Osteoblast (primary cell): ENCODE measurements around the gene NPRL2. TPM values are rescaled to one million over a fixed set of nuclear protein-coding genes. Genes with fewer than 3 reads are reported as not detected.
A peak's percentile ranks its signal among the peaks of the same experiment; 100 is the strongest.

Experiments
- DNase-seq: peaks from one replicate; pipeline ENCODE4 v3.0.0; 2011; ENCODE audit warnings: low spot score, mixed read lengths; ENCODE audit not compliant: insufficient read length; ENCODE audit errors: missing footprints
- H2AFZ ChIP-seq: 2 replicates; pipeline ENCODE4 v1.6.0; 2011; ENCODE audit warnings: mild to moderate bottlenecking, low read length
- H3K27ac ChIP-seq: 2 replicates; pipeline ENCODE4 v1.5.1; 2011; ENCODE audit warnings: mild to moderate bottlenecking, low read depth, low read length, moderate library complexity
- H3K27me3 ChIP-seq: 2 replicates; pipeline ENCODE4 v1.6.0; 2012; ENCODE audit warnings: mild to moderate bottlenecking, control low read depth, inconsistent platforms, low read length, moderate library complexity; ENCODE audit not compliant: insufficient read depth
- H3K36me3 ChIP-seq: 2 replicates; pipeline ENCODE4 v1.5.1; 2011; ENCODE audit warnings: mild to moderate bottlenecking, low read length, control low read depth, moderate library complexity; ENCODE audit not compliant: insufficient read depth
- H3K4me1 ChIP-seq: 2 replicates; pipeline ENCODE4 v1.5.1; 2011; ENCODE audit warnings: mild to moderate bottlenecking, low read length, control low read depth, moderate library complexity; ENCODE audit not compliant: insufficient read depth
- H3K4me2 ChIP-seq: 2 replicates; pipeline ENCODE4 v1.6.0; 2011; ENCODE audit warnings: mild to moderate bottlenecking, low read length; ENCODE audit not compliant: insufficient read depth
- H3K4me3 ChIP-seq: fragments of 200-600 bp; sonication (generic); 3 replicates; pipeline ENCODE4 v1.5.1; 2012; ENCODE audit warnings: mild to moderate bottlenecking, low read length, inconsistent platforms; ENCODE audit not compliant: insufficient read depth
- H3K79me2 ChIP-seq: 2 replicates; pipeline ENCODE4 v1.6.0; 2012; ENCODE audit warnings: mild to moderate bottlenecking, low read length, control low read depth, inconsistent platforms; ENCODE audit not compliant: insufficient read depth
- H3K9me3 ChIP-seq: 2 replicates; pipeline ENCODE4 v1.5.1; 2011; ENCODE audit warnings: low read depth, low read length, control low read depth
- H4K20me1 ChIP-seq: 2 replicates; pipeline ENCODE4 v1.6.0; 2012; ENCODE audit warnings: mild to moderate bottlenecking, low read length, control low read depth; ENCODE audit not compliant: insufficient read depth
- CTCF ChIP-seq: IDR thresholded peaks from 2 replicates; pipeline ENCODE4 v1.5.1; 2011; ENCODE audit warnings: mild to moderate bottlenecking, low read depth, low read length, moderate library complexity; ENCODE audit errors: extremely low read depth
- total RNA-seq: library from RNA; depleted of rRNA; stranded (reverse); fragments of >200 nt; gene quantifications from 2 replicates; pipeline ENCODE4 v1.2.3, GENCODE V29; 2012

Gene NPRL2
- total RNA-seq, 1 donor, result 21.7 TPM

GRCh38 chr3:50327943-50328691, 22.5 kb downstream of the NPRL2 start, which contains the start of gene TUSC2:
TUSC2 (minus strand) TSS chr3:50328223; CDS start chr3:50328099, 124 bp downstream.
- peaks cover 54% of the 10 kb centered on the region for H3K79me2 ChIP-seq
- H3K4me2 ChIP-seq, result peak within 1 kb of the TSS; percentile 99
- H3K4me1 ChIP-seq, result peaks cover 14% of the 10 kb centered on the region
- H3K27ac ChIP-seq, result peak within 1 kb of the TSS; percentile 86
- H3K27me3 ChIP-seq, result no peaks in the 10 kb centered on the region
- H3K36me3 ChIP-seq, result peaks cover 47% of the 10 kb centered on the region
- no peaks in the 10 kb centered on the region for H3K9me3 ChIP-seq
- peak within 1 kb of the TSS; percentile 94 for H2AFZ ChIP-seq
- H4K20me1 ChIP-seq, result peaks cover 28% of the 10 kb centered on the region
- DNase-seq, result peak; percentile 100
- no peak for TF ChIP-seq CTCF
- H3K4me3 ChIP-seq, result peak within 1 kb of the TSS; percentile 94

DNA sequence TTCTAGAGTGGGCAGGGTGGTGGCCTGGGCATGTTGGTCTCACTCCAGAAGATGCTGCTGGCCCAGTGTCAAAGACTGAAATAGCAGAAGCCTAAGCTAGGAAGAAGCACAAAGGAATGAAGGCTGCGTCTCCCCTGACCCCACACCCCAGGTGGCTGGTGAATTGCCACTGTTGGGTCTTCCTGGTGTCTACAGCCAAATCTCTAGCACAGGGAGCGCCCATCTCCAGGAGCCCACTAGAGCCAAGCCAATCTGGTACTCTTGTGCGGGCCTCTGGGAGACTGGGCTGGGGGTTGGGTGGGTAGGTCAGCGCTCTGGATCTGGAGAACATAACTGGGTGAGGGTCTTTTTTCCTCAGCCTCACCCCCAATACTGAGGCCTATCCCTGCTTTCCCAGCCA, 23.4 kb downstream of the NPRL2 start:
- H2AFZ ChIP-seq, result no peak overlapping the region
- peaks cover 12% of the 10 kb centered on the region for H3K4me1 ChIP-seq
- H3K4me2 ChIP-seq, result peak overlapping the region; percentile 99
- H3K27me3 ChIP-seq, result no peaks in the 10 kb centered on the region
- no peaks in the 10 kb centered on the region for H3K9me3 ChIP-seq
- H3K27ac ChIP-seq, result peak overlapping the region; percentile 86
- no peak for DNase-seq
- H3K79me2 ChIP-seq, result peaks cover 44% of the 10 kb centered on the region
- peaks cover 42% of the 10 kb centered on the region for H3K36me3 ChIP-seq
- peaks cover 25% of the 10 kb centered on the region for H4K20me1 ChIP-seq
- peak overlapping the region; percentile 94 for H3K4me3 ChIP-seq
- no peak for TF ChIP-seq CTCF

DNA sequence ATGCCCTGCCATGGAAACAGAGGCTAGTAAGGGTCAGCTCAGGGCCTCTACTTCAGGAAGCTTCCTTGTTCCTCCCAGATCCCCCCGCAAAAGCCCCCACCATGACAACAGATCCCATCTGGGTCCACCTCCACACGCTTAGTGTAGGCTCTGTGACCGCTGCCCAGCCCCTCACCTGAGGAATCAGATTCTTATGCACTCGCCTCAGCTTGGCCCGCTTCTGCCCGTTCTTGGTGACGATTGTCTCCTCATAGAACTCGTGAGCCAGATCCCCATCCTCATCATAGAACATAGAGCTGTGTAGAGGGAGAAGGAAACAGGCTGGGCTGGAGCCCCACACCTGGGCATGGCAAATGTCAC, 24.4 kb downstream of the NPRL2 start:
- Histone ChIP-seq H3K27me3 (no peaks in the 10 kb centered on the region), H3K9me3 (no peaks in the 10 kb centered on the region), H3K4me2 (no peak overlapping the region), H4K20me1 (peaks cover 16% of the 10 kb centered on the region), H3K79me2 (peaks cover 35% of the 10 kb centered on the region), H2AFZ (no peak overlapping the region), H3K4me3 (no peak overlapping the region), H3K27ac (no peak overlapping the region), H3K36me3 (peaks cover 33% of the 10 kb centered on the region), H3K4me1 (peaks cover 16% of the 10 kb centered on the region)
- DNase-seq, result no peak
- TF ChIP-seq CTCF, result no peak

DNA sequence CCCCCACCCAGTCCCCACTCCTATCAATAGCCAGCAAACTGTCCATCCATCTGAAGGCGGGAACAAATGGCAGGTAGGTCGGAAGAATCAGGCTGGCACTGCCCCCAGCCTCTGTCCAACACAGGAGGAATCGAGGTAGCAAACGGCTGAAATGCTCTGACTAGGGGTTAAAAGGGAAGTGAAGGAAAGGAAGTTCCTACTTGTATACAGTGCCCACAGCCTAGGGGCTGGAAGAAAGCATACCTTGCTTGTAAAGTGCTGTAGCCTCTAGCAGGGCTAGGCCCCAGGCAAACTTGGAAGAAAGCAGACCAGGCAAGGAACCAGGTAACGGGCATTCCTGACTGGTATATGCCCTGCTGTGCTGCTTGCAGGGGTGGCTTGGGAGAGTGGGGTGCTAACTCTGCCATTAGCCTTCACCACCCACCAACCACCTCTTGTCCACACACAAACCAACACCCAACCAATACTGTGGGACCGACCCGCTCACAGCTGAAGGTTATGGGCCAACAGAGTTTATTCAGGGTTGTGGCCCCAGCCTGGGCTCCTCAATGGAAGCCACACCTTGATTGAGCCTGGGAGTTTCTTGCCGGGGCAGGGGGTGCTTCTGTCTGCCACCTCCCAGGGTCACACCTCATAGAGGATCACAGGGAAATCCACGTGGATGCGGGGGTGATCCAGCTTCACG, 24.9 kb downstream of the NPRL2 start:
- Histone ChIP-seq H3K4me2 (no peak overlapping the region), H3K4me3 (no peak overlapping the region), H3K27me3 (no peaks in the 10 kb centered on the region), H3K27ac (no peak overlapping the region), H3K79me2 (peaks cover 31% of the 10 kb centered on the region), H3K36me3 (peaks cover 28% of the 10 kb centered on the region), H3K4me1 (peaks cover 17% of the 10 kb centered on the region), H3K9me3 (no peaks in the 10 kb centered on the region), H4K20me1 (peaks cover 13% of the 10 kb centered on the region), H2AFZ (no peak overlapping the region)
- TF ChIP-seq CTCF, result no peak
- no peak for DNase-seq
